GM21737 (cell line): ENCODE measurements around the gene DNPEP.

Experiments
- ATAC-seq: cut with Tn5 transposase; IDR thresholded peaks from one replicate; pipeline ENCODE4 v1.9.1; 2021; ENCODE audit warnings: mild to moderate bottlenecking, moderate library complexity; ENCODE audit not compliant: unreplicated experiment

Gene DNPEP

GRCh38 chr2:219368690-219369191 is 19.0 kb downstream of the DNPEP start:
- no peak for ATAC-seq

- ATAC-seq = peak; percentile 68
Observed at GRCh38 chr2:219362524-219363164, 25.1 kb downstream of the DNPEP start.

- no peak for ATAC-seq
Observed at GRCh38 chr2:219362072-219362471, 25.6 kb downstream of the DNPEP start.

- ATAC-seq = no peak
Observed at GRCh38 chr2:219358170-219359075, 29.3 kb downstream of the DNPEP start.

GRCh38 chr2:219356834-219357233 is 30.9 kb downstream of the DNPEP start:
- ATAC-seq = no peak

GRCh38 chr2:219354582-219354981 is 33.1 kb downstream of the DNPEP start:
- no peak for ATAC-seq

- no peak for ATAC-seq
Observed at GRCh38 chr2:219353129-219353528, 34.6 kb downstream of the DNPEP start.

GRCh38 chr2:219352448-219353023 is 35.2 kb downstream of the DNPEP start:
- no peak for ATAC-seq

- no peak for ATAC-seq
Observed at GRCh38 chr2:219350710-219351221, 36.9 kb downstream of the DNPEP start.

- no peak for ATAC-seq
Observed at GRCh38 chr2:219350215-219350614, 37.5 kb downstream of the DNPEP start.

- no peak for ATAC-seq
Observed at GRCh38 chr2:219344751-219345430, 42.8 kb downstream of the DNPEP start.

GRCh38 chr2:219335373-219335786 is 52.3 kb downstream of the DNPEP start:
- no peak for ATAC-seq

GRCh38 chr2:219334076-219334475 is 53.6 kb downstream of the DNPEP start:
- no peak for ATAC-seq

GRCh38 chr2:219332542-219332941 is 55.2 kb downstream of the DNPEP start, which contains the start of gene RESP18:
Gene RESP18 (minus strand): TSS chr2:219332744.
- ATAC-seq = no peak

GRCh38 chr2:219331560-219332213 is 56.0 kb downstream of the DNPEP start:
- no peak for ATAC-seq

- no peak for ATAC-seq
Observed at GRCh38 chr2:219327719-219328118, 60.0 kb downstream of the DNPEP start.

GRCh38 chr2:219325657-219326315 is 61.9 kb downstream of the DNPEP start:
- ATAC-seq = no peak

GRCh38 chr2:219325136-219325535 is 62.6 kb downstream of the DNPEP start:
- ATAC-seq = no peak

- ATAC-seq = no peak
Observed at GRCh38 chr2:219323434-219323833, 64.3 kb downstream of the DNPEP start.
